CD4-positive, CD25-positive, alpha-beta regulatory T cell (primary cell): Measurements from ENCODE around the gene C1orf116. TPM values are rescaled to one million over a fixed set of nuclear protein-coding genes. Genes with fewer than 3 reads are reported as not detected.

ENCODE experiments used
- ATAC-seq, 2 donors: fragments of 150-1000 bp; cut with Tn5 transposase; one replicate each; pipeline ENCODE4 v1.10.0; 2021; ENCODE audit warnings: low read depth in 2 of 2, moderate number of reproducible peaks in 2 of 2, moderate library complexity in 1 of 2
- DNase-seq, 3 donors: peaks; one replicate each; pipeline versions ENCODE4 v3.0.0 to v3.0.0-alpha.2; 2012 to 2022; ENCODE audit warnings: mixed read lengths in 1 of 3
- H3K27ac ChIP-seq: one replicate; pipeline ENCODE4 v1.7.0; 2013; ENCODE audit warnings: mild to moderate bottlenecking, low read length; ENCODE audit not compliant: insufficient read depth, poor library complexity, severe bottlenecking
- H3K27me3 ChIP-seq: one replicate; pipeline ENCODE4 v1.7.0; 2013; ENCODE audit warnings: low read length; ENCODE audit not compliant: control insufficient read depth, insufficient read depth
- H3K36me3 ChIP-seq: one replicate; pipeline ENCODE4 v1.7.0; 2013; ENCODE audit warnings: mild to moderate bottlenecking, low read length, moderate library complexity; ENCODE audit not compliant: control insufficient read depth, insufficient read depth
- H3K4me1 ChIP-seq: 2 replicates; pipeline ENCODE4 v1.7.0; 2013; ENCODE audit warnings: mild to moderate bottlenecking, low read length; ENCODE audit not compliant: insufficient read depth, control insufficient read depth, poor library complexity, severe bottlenecking
- H3K4me3 ChIP-seq: one replicate; pipeline ENCODE4 v1.7.0; 2013; ENCODE audit warnings: low read depth, mild to moderate bottlenecking, low read length, moderate library complexity
- H3K9me3 ChIP-seq, 2 experiments: 1 replicate in 1 of 2; 2 replicates in 1 of 2; pipeline ENCODE4 v1.7.0; 2013; ENCODE audit warnings: low read length in 2 of 2, mild to moderate bottlenecking in 1 of 2, moderate library complexity in 1 of 2; ENCODE audit not compliant: control insufficient read depth in 2 of 2
- H3K27ac Mint-ChIP-seq, 3 donors: one replicate each; pipeline ENCODE4 v1.8.0; 2020 to 2022; ENCODE audit warnings: mild to moderate bottlenecking in 3 of 3, mixed read lengths in 3 of 3, moderate library complexity in 2 of 3
- H3K27me3 Mint-ChIP-seq: one replicate; pipeline ENCODE4 v1.8.0; 2022; ENCODE audit warnings: mild to moderate bottlenecking, mixed read lengths
- H3K36me3 Mint-ChIP-seq: one replicate; pipeline ENCODE4 v1.8.0; 2020; ENCODE audit warnings: mixed read lengths
- H3K4me1 Mint-ChIP-seq, 4 donors: one replicate each; pipeline ENCODE4 v1.8.0; 2020 to 2022; ENCODE audit warnings: mixed read lengths in 4 of 4, mild to moderate bottlenecking in 1 of 4
- H3K4me3 Mint-ChIP-seq, 4 donors: one replicate each; pipeline ENCODE4 v1.8.0; 2020 to 2022; ENCODE audit warnings: mild to moderate bottlenecking in 4 of 4, mixed read lengths in 4 of 4, moderate library complexity in 3 of 4
- H3K9me3 Mint-ChIP-seq, 7 donors: one replicate each; pipeline ENCODE4 v1.8.0; 2020 to 2022; ENCODE audit warnings: mixed read lengths in 7 of 7, mild to moderate bottlenecking in 3 of 7, moderate library complexity in 2 of 7
- polyA plus RNA-seq, 4 donors: library from polyadenylated mRNA; unstranded; fragments of 300-500 nt; fragmentation: Illumina TruSeq; gene quantifications; one replicate each; pipeline ENCODE4 v1.2.3, GENCODE V29; 2021
- total RNA-seq: library from RNA; stranded (reverse); gene quantifications from one replicate; pipeline ENCODE4 v1.2.3, GENCODE V29; 2022

The C1orf116 gene
- total and polyA plus RNA-seq, 5 donors from 2014 or later: 0.32 TPM; not detected in 4

DNA sequence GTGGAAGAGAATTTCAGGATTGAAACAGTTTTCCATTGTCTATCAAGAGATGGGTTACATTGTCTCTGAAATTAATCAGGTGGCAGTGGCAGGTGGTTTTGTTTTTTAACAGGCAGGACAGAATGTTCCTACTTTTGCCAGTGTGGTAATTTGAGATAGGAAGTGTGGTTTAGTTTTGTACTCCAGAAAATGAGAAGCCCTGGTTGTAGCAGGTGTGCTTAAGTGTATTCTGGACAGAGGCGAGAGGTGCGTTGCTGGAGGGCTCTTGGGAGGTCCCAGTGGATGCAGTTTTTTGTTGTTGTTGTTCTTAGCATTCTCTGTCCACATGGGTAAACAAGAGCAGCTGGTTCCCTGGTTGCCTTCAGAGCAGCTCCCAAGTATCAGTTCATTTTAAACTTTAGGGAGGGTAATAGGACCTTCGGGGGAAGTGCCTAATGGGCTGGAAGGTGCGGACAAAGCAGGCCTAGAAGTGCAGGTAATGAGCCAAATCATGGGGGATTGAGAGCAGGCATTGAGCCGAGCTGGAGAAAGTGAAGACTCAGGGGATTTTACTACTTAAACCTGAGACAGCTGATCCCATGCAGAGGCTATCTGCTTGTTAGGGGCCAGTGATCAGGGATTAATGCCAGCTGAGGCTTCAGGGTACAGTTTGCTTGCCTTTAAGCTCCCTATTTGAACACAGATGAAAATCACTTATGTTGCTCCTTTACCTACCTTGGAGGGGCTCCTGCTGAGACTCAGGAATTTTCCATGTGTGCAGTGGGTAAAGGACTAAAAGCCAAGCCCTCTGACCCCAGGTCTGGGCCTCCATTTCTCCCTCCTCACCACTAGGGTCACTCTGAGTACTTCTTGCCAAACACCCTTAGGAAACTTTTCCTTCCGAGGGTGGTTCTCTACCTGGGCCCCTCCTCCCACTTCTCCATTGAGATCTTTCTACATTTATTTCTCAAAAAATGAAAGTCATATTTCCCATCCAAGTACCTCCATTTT lies 26.6 kb upstream of the C1orf116 start:
- Mint-ChIP-seq H3K9me3 (no peaks in the 10 kb centered on the region), H3K27ac (no peak overlapping the region)
- ATAC-seq: no peak

DNA sequence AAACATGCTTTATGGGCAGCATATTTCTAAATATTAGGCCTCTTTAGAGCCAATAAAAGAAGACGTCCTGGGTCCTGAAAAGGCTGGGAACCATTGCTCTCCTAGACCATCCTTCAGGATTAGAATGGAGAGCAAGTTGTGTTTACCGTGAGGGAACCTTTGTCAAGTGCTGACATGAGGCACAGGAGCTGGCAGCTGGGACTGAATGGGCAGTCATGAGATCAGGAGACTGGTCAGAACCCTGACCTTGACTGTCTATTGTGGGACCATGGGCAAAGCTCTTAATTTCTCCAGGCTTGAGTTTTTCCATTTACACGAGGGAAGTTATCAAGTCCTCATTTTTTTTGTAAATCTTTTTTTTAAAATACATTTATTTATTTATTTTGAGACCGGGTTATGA lies 25.7 kb upstream of the C1orf116 start:
- no peak overlapping the region for H3K27ac Mint-ChIP-seq
- peaks cover 0 to 7% (median 3%) of the 10 kb centered on the region in 4 donors for H3K4me1 Mint-ChIP-seq
- H3K4me3 Mint-ChIP-seq: no peak overlapping the region
- H3K4me3 ChIP-seq: no peak overlapping the region
- H3K4me1 ChIP-seq: peaks cover 4% of the 10 kb centered on the region
- peaks cover 9% of the 10 kb centered on the region for H3K27me3 ChIP-seq
- no peaks in the 10 kb centered on the region for H3K9me3 Mint-ChIP-seq
- H3K9me3 ChIP-seq: no peaks in the 10 kb centered on the region
- DNase-seq: no peak
- no peaks in the 10 kb centered on the region for H3K36me3 ChIP-seq
- ATAC-seq: no peak
- H3K27me3 Mint-ChIP-seq: peaks cover 11% of the 10 kb centered on the region
- peaks cover 9% of the 10 kb centered on the region for H3K36me3 Mint-ChIP-seq
- no peak overlapping the region for H3K27ac ChIP-seq

More for the DNA sequence above, 26.6 kb upstream of the C1orf116 start:
- Histone ChIP-seq H3K9me3 (no peaks in the 10 kb centered on the region), H3K27me3 (peaks cover 9% of the 10 kb centered on the region), H3K36me3 (no peaks in the 10 kb centered on the region), H3K4me3 (no peak overlapping the region), H3K27ac (no peak overlapping the region), H3K4me1 (no peaks in the 10 kb centered on the region)
- DNase-seq: no peak
- H3K4me1 Mint-ChIP-seq: peaks cover 0 to 2% (median under 1%) of the 10 kb centered on the region in 4 donors
- no peak overlapping the region for H3K4me3 Mint-ChIP-seq
- H3K36me3 Mint-ChIP-seq: peaks cover 15% of the 10 kb centered on the region
- peaks cover 9% of the 10 kb centered on the region for H3K27me3 Mint-ChIP-seq

DNA sequence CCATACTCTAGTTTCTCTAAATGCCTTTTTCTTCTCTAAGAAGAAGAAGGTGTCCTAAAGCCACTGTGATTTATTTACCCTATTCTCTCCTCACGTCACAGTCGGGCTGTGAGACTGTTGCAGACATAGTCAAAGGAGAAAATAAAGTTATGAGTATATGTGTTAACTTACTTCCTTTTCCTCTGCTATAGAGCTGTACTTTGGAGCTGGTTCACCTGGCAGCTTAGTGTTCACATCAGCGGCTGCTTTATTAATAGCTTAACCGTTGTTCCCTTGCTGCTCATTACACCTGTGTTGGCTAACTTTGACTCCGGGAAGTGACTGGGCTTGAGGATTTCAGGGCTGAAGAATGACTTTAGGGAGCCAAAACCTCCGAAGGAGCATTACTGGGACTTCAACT lies 24.1 kb upstream of the C1orf116 start:
- DNase-seq: no peak
- Histone ChIP-seq H3K27me3 (peaks cover 9% of the 10 kb centered on the region), H3K4me1 (peaks cover 15% of the 10 kb centered on the region), H3K4me3 (no peak overlapping the region), H3K9me3 (no peaks in the 10 kb centered on the region), H3K36me3 (no peaks in the 10 kb centered on the region), H3K27ac (no peak overlapping the region)
- Mint-ChIP-seq H3K4me3 (no peak overlapping the region), H3K27ac (no peak overlapping the region), H3K4me1 (peaks cover 4 to 22% (median 13%) of the 10 kb centered on the region in 4 donors), H3K36me3 (no peaks in the 10 kb centered on the region), H3K27me3 (peaks cover 15% of the 10 kb centered on the region), H3K9me3 (no peaks in the 10 kb centered on the region)
- ATAC-seq: no peak

DNA sequence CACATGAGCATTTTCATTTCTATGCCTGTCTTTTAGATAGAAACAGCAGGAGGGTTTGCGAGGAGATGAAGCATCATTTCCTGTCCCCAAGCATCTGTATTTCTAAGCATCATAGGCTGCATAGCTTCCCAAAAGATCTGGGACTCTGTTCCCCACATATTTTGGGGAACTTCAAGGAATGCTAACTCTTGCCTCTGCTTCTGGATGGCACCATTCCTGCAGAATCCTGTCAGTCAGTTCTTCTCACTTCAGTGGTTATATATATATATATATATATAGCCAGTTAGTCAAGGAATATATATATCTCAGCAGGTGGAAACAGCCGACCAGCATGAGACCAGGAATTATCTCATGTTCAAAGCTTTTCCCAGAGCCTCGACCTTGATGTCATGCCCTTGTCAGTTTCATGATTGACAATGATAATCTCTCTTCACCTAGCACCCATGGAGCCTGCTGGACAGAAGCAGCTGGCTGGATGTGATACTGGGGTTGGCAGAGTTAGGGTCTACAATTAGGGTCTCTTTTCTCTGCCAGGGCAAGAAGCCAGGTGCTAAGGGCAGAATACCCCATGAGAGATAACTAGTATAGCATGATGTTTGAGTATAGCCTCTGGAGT lies 22.9 kb upstream of the C1orf116 start:
- Mint-ChIP-seq H3K27ac (no peak overlapping the region), H3K27me3 (peaks cover 15% of the 10 kb centered on the region), H3K4me1 (peaks cover 4 to 30% (median 17%) of the 10 kb centered on the region in 4 donors), H3K9me3 (peaks cover 0 to 2% (median 0%) of the 10 kb centered on the region in 7 donors), H3K36me3 (no peaks in the 10 kb centered on the region), H3K4me3 (peak overlapping the region in 2 of 4 donors; percentile 12 to 36)
- no peak overlapping the region for H3K4me3 ChIP-seq
- DNase-seq (no peak), ATAC-seq (no peak)
- H3K4me1 ChIP-seq: peaks cover 21% of the 10 kb centered on the region
- H3K27ac ChIP-seq: no peak overlapping the region
- H3K27me3 ChIP-seq: peaks cover 9% of the 10 kb centered on the region
- H3K36me3 ChIP-seq: no peaks in the 10 kb centered on the region
- no peaks in the 10 kb centered on the region for H3K9me3 ChIP-seq

DNA sequence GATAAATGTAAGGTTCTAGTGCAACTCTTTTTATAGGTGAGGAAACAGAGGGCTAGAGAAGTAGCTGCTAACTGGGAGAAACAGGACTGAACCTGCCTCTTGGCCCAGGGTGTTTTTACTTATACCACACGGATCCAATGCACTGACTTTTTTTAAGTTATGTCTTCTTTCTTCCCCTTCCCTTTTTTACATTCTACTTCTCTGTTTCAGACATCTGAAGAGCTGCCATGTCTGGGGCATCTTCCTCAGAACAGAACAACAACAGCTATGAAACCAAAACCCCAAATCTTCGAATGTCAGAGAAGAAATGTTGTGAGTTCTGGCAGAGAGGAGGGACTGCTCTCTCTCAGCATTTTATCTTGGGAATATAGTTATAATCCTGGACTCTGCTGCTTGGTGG lies 21.9 kb upstream of the C1orf116 start:
- no peak overlapping the region for H3K4me3 ChIP-seq
- Mint-ChIP-seq H3K4me1 (peaks cover 10 to 38% (median 24%) of the 10 kb centered on the region in 4 donors), H3K9me3 (peaks cover 0 to 2% (median 0%) of the 10 kb centered on the region in 7 donors), H3K4me3 (peak overlapping the region; percentile 4 to 100 (median 85)), H3K27me3 (peaks cover 20% of the 10 kb centered on the region), H3K27ac (peak overlapping the region in 2 of 3 donors; percentile 61 to 74), H3K36me3 (no peaks in the 10 kb centered on the region)
- H3K9me3 ChIP-seq: no peaks in the 10 kb centered on the region
- no peaks in the 10 kb centered on the region for H3K36me3 ChIP-seq
- ATAC-seq (no peak), DNase-seq (no peak)
- no peak overlapping the region for H3K27ac ChIP-seq
- peaks cover 7% of the 10 kb centered on the region for H3K27me3 ChIP-seq
- H3K4me1 ChIP-seq: peaks cover 27% of the 10 kb centered on the region

DNA sequence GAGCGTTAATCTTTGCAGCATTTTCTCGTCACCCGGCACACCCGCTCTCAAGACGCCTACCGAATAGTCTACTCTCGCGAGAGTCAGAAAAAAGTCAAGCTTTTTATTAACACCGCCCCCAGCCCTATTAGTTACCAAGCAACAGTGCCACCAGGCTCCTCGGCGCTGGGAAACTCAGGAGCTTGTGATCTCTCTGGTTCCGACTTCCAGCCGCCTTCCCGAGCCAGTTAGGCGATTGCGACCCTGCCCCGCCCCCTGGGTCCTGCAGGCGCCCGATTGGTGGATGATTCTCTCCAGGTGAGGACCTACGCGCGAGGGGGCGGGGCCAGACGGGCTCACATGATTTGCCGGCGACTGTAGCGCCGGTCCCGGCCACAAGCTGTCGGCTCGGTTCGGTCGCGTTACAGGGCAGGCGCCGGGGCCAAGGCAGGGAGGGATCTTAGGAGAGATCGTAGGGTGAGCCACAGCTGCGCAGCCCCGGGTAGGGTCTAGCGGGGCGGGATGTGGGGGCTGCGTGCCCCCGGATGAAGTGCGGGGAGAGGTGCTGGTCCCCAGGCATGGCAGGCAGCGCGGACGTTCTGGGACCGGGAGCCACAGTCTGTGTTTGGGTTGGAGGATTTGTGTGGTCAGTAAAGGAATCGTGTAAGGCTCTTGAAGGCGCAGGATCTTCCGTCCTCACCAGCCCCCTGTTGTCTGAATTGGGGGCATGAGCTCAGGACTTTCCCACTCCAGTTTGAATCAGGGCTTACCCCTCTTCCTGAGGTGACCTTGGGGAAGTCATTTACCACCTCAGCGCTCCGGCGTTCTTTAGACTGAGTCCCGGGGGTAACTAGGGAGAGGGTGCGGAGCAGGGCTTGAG lies 20.6 kb upstream of the C1orf116 start, which contains the start of gene PFKFB2:
Gene PFKFB2 (plus strand): TSS at position 365 of the 859 bp plus-strand sequence. CDS start 1,443 bp downstream, outside the sequence.
- no peaks in the 10 kb centered on the region for H3K9me3 ChIP-seq
- DNase-seq (peak; percentile 93 to 94 (median 94)), ATAC-seq (peak; percentile 85 to 87)
- peaks cover 5% of the 10 kb centered on the region for H3K36me3 Mint-ChIP-seq
- peaks cover 0 to 2% (median 0%) of the 10 kb centered on the region in 7 donors for H3K9me3 Mint-ChIP-seq
- peaks cover 5% of the 10 kb centered on the region for H3K27me3 ChIP-seq
- peak within 1 kb of the TSS; percentile 70 for H3K27ac ChIP-seq
- peak within 1 kb of the TSS; percentile 86 to 99 (median 95) for H3K27ac Mint-ChIP-seq
- H3K36me3 ChIP-seq: peaks cover 13% of the 10 kb centered on the region
- peak within 1 kb of the TSS; percentile 93 to 100 (median 97) for H3K4me3 Mint-ChIP-seq
- peaks cover 20% of the 10 kb centered on the region for H3K27me3 Mint-ChIP-seq
- peaks cover 11 to 47% (median 30%) of the 10 kb centered on the region in 4 donors for H3K4me1 Mint-ChIP-seq
- H3K4me1 ChIP-seq: peaks cover 31% of the 10 kb centered on the region
- H3K4me3 ChIP-seq: peak within 1 kb of the TSS; percentile 88
